ENCODE results near the gene RNF44.
"Not testable (repeated sequence)": the region's sequence is repeated elsewhere in the genome, so short reads cannot be mapped to it uniquely, and the experiment has no call there.

RNF44 gene

DNA sequence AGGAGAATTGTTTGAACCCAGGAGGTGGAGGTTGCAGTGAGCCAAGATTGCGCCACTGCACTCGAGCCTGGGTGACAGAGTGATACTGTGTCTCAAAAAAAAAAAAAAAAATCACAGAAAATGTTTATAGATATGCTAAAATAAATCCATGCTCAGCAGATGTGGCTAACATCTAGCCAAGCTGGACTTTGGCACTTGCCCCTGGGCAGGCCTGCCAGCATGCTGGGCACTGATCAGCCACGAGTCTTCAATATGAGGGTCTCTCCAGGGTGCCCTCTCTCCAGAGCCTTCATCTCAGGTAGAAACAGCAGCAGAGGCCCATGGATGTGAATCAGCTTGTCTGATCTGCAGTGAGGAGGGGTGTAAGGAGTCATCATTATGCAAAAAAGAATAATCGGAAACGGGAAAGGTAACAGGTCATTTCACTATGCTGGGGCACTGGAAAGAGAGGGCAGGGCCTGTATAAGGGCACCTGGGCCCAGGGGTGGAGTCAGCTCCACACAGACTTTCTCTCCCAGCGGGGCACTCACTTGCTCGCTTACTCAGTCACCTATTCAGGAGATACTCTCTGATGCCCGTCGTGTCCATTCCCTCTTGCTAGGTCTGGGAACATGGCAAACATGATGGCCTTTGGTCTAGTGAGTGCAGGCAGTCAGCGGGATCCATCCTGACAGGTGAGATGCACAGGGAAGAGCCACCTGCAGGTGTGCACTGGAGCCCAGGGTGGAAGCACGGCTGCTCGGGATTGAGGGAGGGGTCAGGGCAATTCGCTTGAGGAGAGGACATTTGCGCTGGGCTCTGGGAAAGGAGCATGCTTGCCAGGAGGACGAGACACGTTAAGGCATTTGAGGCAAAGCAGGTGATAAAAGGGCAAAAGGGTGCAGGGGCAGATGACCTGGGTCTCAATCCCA lies 17.1 kb downstream of the RNF44 start:
- no peak for DNase-seq (ENCODE audit: low spot score)

DNA sequence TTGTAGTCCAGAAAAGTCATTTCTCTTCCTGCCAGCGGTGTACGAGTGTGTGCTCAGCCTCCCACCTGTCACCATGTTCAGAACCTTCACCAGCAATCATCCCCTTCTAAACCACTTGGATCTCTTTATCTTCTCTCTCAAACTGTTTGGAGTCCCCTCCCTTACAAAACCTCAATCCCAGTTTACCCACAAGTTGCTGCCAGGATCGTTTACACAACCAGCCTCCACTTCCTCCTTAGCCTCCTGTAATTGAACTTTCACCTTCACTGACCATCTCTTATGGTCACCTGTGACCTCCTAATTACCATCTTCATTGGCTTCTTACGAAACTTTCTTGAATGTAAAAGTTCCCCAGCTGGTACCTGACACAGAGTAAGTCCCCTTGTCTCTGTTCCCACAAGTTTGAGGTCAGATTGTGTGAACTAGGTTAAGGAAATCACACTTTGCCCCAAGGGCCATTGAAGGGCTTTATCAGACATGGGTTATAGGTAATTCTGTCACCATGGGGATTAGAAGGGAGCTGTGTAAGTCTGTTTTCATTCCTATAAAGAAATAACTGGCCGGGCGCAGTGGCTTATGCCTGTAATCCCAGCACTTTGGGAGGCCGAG lies 20.0 kb downstream of the RNF44 start:
- DNase-seq (ENCODE audit: low spot score), result no peak

DNA sequence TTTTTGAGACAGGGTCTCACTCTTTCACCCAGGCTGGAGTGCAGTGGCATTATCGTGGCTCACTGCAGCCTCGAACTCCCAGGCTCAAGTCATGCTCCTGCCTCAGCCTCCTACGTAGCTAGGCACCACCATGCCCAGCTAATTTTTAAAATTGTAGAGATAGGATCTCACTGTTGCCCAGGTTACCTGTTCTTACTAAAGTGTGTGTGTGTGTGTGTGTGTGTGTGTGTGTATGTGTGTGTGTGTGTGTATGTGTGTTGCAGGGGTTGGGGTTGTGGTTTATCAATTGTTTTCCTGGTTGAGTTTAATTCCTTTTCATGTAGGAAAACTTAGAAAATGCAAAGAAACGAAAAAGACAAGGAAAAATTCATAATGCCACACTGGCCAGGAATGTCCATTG lies 21.8 kb downstream of the RNF44 start:
- no peak for DNase-seq (ENCODE audit: low spot score)

DNA sequence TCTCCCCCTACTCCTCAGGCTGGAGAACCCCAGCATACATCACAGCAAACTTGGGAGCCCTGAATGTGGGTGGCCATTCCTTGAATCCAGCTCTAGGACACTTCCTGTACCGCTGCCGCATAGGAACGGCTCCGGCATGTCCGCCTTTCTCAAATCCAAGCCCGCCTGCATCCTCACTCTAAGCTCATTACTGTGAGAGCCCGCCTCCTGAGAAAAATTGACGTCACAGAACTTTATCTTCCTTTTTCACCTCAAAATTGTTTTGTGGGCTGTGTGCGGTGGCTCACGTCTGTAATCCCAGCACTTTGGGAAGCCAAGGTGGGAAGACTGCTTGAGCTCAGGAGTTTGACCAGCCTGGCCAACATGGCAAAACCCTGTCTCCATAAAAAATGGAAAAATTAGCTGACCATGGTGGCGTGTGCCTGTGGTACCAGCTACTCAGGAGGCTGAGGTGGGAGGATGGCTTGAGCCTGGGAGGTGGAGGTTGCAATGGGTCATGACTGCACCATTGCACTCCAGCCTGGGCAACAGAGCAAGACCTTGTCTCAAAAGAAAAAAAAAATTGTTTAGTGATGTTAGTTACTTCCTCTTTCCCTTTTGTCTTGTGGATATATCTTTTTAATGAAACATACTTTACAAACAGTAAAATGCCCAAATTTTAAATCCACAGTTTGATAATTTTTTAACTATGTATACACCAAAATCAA lies 22.8 kb downstream of the RNF44 start:
- DNase-seq (ENCODE audit: low spot score), result no peak

DNA sequence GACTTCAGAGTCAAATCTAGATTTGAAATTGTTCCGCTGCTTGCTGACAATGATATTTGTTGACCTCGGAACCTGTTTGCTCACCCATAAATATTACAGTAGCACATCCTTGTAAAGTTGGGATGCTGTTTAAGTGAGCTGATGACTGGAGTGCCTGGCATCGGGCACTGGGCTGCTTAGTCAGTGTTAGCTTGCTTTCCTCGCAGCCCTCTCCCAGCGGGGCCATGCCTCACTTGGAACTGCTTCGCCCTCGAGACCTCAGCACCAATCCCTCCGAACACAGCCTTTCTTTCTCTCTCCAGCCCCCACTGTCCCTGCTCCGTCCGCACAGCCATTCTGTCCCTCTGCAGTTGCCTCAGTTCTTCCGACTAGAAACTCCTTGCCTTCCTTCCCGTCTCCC lies 23.4 kb downstream of the RNF44 start:
- DNase-seq (ENCODE audit: low spot score), result no peak

DNA sequence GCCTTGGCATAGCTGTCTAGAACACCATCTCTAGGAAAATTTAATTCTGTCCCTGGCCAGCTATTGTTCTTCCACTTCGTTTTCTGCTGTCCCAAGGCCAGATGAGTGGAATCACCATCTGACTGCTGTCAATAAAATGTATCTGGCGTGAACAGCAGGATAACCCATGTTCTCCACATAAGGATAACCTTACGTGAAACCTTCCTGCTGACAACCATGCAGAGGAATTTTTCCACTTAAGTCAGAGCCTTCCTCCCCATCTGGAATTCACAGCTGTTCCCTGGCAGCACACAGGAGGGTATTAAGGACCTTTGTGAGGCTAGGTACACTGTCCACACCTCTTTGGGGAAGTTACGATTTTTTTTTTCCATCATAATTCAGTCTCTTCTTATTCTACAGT lies 28.6 kb downstream of the RNF44 start:
- no peak for DNase-seq (ENCODE audit: low spot score)

DNA sequence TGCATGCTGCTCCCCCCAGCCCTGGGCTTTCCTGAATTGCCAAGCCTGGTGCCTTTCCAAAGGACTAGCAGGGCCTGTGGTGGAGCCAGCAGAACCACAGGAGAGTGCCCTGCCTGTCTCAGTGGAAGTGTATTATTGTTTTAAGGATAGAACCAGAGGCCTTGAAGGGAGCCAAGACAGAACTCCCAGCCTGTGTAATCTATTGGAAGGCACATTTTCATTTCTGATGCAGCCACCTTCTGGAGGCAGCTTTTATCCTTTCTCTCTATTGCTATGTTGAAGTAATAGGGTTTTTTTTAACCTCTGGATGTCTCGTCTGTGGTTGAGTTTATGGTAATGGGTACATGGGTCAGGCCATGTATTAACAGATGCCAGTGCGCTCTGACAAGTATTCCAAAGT lies 29.3 kb downstream of the RNF44 start:
- DNase-seq (ENCODE audit: low spot score), result no peak

DNA sequence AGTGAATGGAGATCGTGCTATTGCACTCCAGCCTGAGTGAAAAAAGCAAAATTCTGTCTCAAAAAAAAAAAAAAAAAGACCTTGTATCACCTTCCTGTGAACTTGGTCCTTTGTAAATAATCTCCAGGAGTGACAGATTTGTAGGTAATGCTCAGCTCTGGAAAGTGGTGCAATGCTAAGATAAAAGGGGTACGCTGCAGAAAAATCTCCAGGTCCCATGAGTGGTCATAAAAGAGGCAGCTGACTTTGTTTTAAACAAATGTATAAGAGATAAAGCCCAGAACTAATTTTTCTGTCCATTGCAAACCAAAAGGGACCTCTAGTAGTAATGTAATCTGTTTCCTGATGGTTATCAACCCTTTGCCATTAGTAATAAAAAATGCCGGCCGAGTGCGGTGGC lies 33.7 kb downstream of the RNF44 start:
- DNase-seq (ENCODE audit: low spot score), result no peak

DNA sequence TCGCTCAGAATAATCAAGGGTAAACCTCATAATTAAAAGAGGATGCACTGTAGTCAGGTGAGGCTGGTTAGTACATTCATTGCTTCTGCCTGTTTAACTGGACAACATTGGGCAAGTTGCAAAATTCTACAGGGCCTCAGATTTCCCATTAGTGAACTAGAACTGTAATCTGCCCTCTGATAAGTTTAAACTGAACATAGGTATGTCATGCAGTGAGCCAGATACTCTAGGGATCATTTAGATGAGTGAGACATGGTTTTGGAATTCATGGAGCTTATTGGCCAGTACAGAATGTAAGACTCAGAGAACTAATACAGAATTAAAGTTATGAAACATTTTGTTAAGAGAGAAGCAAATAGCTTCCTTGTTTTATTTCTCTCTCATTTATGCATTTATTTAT lies 35.9 kb downstream of the RNF44 start:
- no peak for DNase-seq (ENCODE audit: low spot score)

DNA sequence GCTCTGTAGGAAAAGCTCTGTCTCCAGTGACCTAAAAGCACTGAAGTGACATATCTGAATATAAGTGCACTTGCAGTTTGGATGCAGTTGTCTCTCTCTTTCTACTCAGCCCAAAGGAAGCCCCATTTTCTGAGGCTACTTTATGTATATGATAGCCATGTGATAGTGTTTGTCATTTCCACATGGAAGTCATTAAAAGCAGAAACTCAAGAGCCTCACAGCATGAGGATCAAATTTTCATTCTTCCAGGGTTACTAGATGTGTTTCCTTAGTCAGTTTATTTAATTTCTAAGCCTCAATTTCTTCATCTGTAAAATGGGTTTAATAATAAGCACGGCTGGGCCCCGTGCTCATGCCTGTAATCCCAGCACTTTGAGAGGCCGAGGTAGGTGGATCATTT lies 36.7 kb downstream of the RNF44 start:
- DNase-seq (ENCODE audit: low spot score), result no peak

DNA sequence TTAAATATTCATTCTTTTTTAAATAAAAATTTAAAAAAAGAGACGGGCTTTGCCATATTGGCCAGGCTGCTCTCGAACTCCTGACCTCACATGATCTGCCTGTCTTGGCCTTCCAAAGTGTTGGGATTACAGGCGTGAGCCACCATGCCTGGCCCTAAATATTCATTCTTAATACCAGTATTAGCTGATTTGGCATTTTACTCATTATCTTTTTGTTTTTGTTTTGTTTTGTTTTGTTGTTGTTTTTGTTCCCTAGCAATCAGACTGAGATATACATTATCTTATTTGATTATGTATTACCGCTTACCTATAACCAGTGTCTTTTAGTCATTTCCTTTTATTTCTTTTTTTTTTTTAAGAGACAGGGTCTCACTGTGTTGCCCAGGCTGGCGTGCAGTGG lies 37.9 kb downstream of the RNF44 start:
- no peak for DNase-seq (ENCODE audit: low spot score)

DNA sequence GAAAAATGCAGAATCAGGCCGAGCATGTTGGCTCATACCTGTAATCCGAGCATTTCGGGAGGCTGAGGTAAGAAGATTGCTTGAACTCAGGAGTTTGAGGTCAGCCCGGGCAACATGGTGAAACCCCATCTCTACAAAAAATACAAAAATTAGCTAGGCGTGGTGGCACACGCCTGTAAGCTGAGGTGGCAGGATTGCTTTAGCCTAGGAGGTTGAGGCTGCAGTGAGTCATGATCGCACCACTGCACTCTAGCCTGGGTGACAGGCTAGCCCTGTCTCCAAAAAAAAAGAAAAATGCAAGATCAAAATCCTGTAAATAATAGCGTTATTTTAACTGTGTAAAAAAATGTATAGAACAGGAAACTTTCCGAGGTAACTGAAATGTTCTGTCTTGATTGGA lies 39.4 kb downstream of the RNF44 start:
- DNase-seq (ENCODE audit: low spot score), result no peak

DNA sequence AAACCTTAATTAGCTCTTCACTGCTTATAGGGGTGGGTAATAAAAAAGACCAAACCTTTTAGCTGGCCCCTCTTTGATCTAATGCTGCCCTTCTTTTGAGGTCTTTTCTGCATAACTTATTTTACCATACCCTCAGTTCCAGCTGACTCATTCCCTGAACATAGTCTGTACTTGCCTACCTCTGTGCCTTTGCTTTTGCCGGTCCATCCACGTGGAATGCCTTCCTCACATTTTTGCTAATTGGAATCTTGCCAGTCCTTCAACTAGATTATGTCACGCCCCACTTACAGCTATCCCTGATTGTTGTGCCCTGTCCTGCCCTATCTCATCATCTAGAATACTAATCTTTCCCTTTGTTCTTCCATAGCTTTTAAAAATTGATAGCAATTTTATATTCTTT lies 44.8 kb downstream of the RNF44 start:
- no peak for DNase-seq (ENCODE audit: low spot score)

DNA sequence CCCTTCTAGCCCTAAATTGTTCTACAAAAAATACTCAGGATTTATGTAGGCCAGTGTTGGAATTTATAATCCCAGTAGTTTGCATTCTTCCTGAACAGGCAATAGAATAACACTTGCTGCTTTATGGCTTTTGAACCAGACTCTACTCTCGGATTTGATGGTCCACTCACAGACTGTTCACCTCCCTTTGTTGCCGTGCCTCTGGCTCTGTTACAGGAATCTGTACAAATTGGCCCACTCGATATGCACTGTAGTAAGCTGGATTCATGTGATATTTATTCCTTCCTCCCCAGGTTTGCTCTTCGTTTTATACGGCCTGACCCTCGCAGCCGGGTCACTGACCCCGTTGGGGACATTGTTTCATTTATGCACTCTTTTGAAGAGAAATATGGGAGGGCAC lies 45.3 kb downstream of the RNF44 start:
- no peak for DNase-seq (ENCODE audit: low spot score)

DNA sequence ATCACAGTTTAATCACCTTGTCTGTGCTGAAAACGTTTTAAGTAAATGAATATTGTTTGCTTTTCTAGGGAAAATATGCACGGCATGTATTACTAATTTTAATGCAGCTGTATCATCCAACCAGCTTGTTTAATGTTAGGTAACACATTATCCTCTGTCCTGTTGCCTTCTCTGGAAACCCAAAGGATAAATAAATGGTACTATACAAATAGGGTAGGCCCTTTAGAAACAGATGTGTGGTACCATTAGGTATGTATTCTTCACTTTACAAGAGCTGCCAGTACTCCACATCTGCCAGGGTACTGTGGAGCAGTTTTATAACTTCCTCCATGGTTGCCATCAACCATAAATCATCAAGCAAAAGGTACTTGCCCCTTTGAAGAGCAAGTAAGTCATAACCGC lies 46.1 kb downstream of the RNF44 start:
- no peak for DNase-seq (ENCODE audit: low spot score)

DNA sequence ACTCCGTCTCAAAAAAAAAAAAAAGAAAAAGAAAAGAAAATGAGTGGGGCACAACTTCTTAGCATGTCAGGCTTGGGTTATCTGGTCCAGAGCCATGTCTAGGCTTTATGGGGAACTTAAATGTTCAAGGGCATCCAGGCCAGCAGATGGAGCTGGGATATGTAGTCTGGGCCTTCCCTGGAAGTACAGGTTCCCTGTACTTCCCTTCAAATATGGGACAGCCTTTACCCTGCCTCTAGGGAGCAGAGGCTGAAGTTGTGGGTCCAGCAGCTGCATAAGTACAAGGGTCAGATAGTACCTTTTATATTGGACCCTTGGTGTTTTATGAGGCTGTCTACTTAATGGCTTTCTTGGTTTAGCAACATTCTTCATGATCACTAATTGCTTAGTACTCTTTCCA lies 46.9 kb downstream of the RNF44 start:
- no peak for DNase-seq (ENCODE audit: low spot score)

DNA sequence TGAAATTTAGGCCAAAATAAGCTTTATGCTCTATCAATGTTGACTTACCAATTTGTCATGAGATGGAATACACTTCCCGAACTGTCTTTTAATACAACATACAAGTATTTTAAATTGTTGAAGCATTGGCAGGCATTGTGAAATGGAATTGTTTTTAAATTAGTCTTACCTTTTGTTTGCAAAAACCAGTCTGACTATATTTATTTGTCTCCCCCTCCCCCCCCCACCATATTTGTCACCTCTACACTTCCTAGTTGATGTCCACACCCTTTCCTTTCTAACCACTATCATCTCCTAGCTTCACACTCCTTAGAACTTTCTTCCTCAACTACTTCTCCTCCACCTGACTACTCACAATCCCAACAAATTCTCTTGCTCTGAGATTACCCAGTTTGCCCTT lies 48.1 kb downstream of the RNF44 start:
- no peak for DNase-seq (ENCODE audit: low spot score)

DNA sequence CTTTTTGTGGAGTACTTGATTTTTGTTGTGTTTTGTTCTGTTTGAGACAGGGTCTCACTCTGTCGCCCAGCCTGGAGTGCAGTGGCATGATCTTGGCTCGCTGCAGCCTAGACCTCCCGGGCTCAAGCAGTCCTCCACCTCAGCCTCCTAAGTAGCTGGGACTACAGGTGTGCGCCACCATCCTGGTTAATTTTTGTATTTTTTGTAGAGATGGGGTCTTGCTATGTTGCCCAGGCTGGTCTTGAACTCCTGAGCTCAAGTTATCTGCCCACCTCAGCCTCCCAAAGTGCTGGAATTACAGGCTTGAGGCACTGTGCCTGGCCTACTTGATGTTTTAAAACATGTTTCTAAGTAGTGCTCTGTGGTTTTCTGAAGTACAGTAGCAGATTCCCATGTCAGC lies 50.0 kb downstream of the RNF44 start:
- DNase-seq (ENCODE audit: low spot score), result not testable (repeated sequence)

DNA sequence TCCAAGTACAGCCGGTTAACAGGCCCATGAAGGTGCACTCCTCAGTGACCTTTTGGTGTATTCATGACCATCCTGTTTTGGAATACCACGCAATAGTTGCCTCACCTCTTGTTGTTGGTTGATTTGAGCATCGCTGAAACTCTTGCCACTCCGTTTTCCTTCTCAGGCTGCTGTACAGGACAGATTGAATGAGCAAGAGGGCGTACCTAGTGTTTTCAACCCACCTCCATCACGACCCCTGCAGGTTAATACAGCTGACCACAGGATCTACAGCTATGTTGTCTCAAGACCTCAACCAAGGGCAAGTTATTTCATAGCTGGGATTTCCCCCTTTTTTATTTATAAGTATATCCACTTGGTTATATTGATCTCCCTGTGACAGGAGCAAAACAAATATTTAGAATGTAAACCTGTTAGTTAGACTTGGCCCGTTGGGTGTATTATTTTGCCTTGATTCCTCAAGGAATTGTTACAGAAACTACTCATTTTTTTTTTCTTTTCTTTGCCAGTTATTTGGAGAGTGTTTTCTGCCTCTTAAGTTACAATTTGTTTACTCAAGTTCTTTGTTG lies 50.9 kb downstream of the RNF44 start:
- no peak for DNase-seq (ENCODE audit: low spot score)

DNA sequence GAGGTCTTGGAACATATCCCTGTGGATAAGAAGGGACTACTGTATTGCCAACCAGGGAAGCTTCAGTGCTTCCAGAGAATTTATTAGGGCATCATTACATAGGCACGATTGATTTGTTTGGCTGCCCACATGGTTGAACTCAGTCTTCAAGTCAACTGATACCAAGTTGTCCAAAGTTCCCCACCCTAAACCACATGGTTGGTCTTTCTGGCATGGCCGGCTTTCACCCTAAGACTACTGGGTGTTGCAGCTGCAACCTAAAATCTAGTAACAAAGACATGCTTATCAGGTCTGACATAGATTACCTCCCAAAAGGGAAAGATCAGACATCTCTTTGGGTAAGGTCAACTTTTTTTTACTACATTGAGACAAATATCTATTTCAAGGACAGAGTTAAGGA lies 52.0 kb downstream of the RNF44 start:
- DNase-seq (ENCODE audit: low spot score), result no peak

DNA sequence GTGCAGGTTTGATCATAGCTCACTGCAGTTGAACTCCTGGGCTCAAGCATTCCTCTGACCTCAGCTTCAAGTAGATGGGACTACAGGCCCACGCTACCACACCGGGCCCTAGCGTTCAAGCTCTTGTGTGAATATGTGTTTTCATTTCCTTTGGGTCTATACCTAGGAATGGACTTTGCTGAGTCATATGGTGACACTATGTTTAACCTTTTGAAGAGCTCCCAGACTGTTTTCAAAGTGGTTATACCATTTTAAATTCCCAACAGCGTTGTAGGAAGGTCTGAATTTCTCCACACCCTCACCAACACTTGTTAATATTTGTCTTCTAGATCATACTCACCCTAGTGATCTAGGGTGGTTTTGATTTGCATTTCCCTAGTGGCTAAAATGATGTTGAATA lies 55.5 kb downstream of the RNF44 start:
- DNase-seq (ENCODE audit: low spot score), result no peak
